Measurements from ENCODE around the gene BCL6. TPM values are rescaled to one million over a fixed set of nuclear protein-coding genes. Genes with fewer than 3 reads are reported as not detected.

The BCL6 gene
- total RNA-seq, 1 experiment from 2014 or later: 21.5 TPM

DNA sequence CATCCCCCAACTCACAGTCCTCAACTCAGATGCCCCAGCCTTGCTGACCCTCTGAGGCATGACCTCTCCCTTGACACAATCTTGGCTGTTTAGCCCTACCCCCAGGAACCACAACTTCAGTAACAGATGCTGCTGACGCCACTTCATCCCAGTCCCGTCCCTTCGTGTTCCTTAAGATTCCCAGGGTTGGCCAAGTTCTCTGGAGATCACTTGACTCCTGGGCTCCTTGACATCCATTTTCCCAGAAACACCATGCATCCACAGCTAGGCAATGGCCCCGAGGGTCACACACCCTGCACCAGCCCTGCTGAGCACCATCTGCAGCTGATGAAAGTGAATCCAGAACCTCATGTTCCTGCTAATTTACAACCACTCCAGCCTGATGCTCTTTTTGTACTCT, 49.8 kb downstream of the BCL6 start:
- intact Hi-C loops (cut with micrococcal nuclease; ENCODE audit: unreplicated experiment) (no loop called here), in situ Hi-C loops (cut with HindIII; ENCODE audit: low pct_unique_long_range_greater_than_20kb, low sequenced_read_pairs) (loop anchor here (25.0 kb wide), 1 partner anchor 383 kb away; no protein-coding TSS in a partner anchor)
- H3K9me3 ChIP-seq (ENCODE audit: control insufficient read depth, insufficient read depth, low read depth, low read length): no peaks in the 10 kb centered on the region
- H3K27ac ChIP-seq (ENCODE audit: low read length): no peak overlapping the region
- CTCF ChIA-PET: no interaction called here
- H3K4me1 ChIP-seq (ENCODE audit: control insufficient read depth, insufficient read depth, low read length): no peaks in the 10 kb centered on the region
- POLR2A ChIA-PET: no interaction called here
- DNase-seq (ENCODE audit: low read depth, low spot score) (no peak), ATAC-seq (no peak)
- no peak overlapping the region for H3K4me3 ChIP-seq (ENCODE audit: low read depth in 2 of 2, low read length in 2 of 2)
- H3K27me3 ChIP-seq (ENCODE audit: control insufficient read depth, insufficient read depth, low read length): peaks cover 5% of the 10 kb centered on the region
- H3K36me3 ChIP-seq (ENCODE audit: control insufficient read depth, insufficient read depth, low read length): no peaks in the 10 kb centered on the region
- TF ChIP-seq, protein P1, sequence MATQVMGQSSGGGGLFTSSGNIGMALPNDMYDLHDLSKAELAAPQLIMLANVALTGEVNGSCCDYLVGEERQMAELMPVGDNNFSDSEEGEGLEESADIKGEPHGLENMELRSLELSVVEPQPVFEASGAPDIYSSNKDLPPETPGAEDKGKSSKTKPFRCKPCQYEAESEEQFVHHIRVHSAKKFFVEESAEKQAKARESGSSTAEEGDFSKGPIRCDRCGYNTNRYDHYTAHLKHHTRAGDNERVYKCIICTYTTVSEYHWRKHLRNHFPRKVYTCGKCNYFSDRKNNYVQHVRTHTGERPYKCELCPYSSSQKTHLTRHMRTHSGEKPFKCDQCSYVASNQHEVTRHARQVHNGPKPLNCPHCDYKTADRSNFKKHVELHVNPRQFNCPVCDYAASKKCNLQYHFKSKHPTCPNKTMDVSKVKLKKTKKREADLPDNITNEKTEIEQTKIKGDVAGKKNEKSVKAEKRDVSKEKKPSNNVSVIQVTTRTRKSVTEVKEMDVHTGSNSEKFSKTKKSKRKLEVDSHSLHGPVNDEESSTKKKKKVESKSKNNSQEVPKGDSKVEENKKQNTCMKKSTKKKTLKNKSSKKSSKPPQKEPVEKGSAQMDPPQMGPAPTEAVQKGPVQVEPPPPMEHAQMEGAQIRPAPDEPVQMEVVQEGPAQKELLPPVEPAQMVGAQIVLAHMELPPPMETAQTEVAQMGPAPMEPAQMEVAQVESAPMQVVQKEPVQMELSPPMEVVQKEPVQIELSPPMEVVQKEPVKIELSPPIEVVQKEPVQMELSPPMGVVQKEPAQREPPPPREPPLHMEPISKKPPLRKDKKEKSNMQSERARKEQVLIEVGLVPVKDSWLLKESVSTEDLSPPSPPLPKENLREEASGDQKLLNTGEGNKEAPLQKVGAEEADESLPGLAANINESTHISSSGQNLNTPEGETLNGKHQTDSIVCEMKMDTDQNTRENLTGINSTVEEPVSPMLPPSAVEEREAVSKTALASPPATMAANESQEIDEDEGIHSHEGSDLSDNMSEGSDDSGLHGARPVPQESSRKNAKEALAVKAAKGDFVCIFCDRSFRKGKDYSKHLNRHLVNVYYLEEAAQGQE (IDR thresholded peaks at IDR 0.05; ENCODE audit: insufficient read depth in 1 of 2, low read depth in 2 of 2, low read length in 1 of 2): no peak
- TF ChIP-seq, protein P2, sequence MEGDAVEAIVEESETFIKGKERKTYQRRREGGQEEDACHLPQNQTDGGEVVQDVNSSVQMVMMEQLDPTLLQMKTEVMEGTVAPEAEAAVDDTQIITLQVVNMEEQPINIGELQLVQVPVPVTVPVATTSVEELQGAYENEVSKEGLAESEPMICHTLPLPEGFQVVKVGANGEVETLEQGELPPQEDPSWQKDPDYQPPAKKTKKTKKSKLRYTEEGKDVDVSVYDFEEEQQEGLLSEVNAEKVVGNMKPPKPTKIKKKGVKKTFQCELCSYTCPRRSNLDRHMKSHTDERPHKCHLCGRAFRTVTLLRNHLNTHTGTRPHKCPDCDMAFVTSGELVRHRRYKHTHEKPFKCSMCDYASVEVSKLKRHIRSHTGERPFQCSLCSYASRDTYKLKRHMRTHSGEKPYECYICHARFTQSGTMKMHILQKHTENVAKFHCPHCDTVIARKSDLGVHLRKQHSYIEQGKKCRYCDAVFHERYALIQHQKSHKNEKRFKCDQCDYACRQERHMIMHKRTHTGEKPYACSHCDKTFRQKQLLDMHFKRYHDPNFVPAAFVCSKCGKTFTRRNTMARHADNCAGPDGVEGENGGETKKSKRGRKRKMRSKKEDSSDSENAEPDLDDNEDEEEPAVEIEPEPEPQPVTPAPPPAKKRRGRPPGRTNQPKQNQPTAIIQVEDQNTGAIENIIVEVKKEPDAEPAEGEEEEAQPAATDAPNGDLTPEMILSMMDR (IDR thresholded peaks at IDR 0.05): no peak
- TF ChIP-seq SIN3A (IDR thresholded peaks at IDR 0.05; ENCODE audit: borderline replicate concordance, insufficient read depth, low read depth, low read length) (no peak), TCF7L2 (IDR thresholded peaks at IDR 0.05; ENCODE audit: low read depth, low read length) (no peak), POLR2AphosphoS5 (IDR thresholded peaks at IDR 0.05; ENCODE audit: low read depth, low read length) (no peak)
- BruUV-seq (replicated peaks): no TSS peak

DNA sequence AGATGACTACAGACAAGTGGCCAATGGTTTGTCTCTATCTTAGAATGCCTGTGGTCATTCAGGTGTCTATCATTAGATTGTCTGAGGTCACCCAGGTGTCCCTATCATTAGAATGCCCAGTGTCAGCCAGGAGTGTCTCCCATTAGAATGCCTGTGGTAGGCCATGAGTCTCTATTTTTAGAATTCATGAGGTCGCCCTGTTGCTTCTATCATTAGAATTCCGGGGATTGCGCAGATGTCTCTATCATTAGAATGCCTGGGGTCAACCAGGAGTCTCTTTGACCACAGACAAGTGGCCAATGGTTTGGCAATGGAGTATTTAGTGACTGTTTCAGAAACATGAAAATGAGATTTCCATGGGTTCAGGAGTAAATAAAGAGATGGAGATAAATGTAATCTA, 50.5 kb downstream of the BCL6 start:
- ATAC-seq: no peak
- H3K27me3 ChIP-seq (ENCODE audit: control insufficient read depth, insufficient read depth, low read length): peaks cover 5% of the 10 kb centered on the region

More for the DNA sequence above, 50.5 kb downstream of the BCL6 start:
- in situ Hi-C loops (cut with HindIII; ENCODE audit: low pct_unique_long_range_greater_than_20kb, low sequenced_read_pairs) (loop anchor here (25.0 kb wide), 1 partner anchor 382 kb away; no protein-coding TSS in a partner anchor), intact Hi-C loops (cut with micrococcal nuclease; ENCODE audit: unreplicated experiment) (no loop called here)
- no peak for TF ChIP-seq SIN3A (IDR thresholded peaks at IDR 0.05; ENCODE audit: borderline replicate concordance, insufficient read depth, low read depth, low read length)
- no peak for TF ChIP-seq POLR2AphosphoS5 (IDR thresholded peaks at IDR 0.05; ENCODE audit: low read depth, low read length)
- TF ChIP-seq TCF7L2 (IDR thresholded peaks at IDR 0.05; ENCODE audit: low read depth, low read length): no peak
- TF ChIP-seq, protein P2 (IDR thresholded peaks at IDR 0.05): no peak
- TF ChIP-seq, protein P1 (IDR thresholded peaks at IDR 0.05; ENCODE audit: insufficient read depth in 1 of 2, low read depth in 2 of 2, low read length in 1 of 2): no peak
- H3K4me1 ChIP-seq (ENCODE audit: control insufficient read depth, insufficient read depth, low read length): no peaks in the 10 kb centered on the region
- no TSS peak for BruUV-seq (replicated peaks)
- H3K27ac ChIP-seq (ENCODE audit: low read length): no peak overlapping the region
- CTCF ChIA-PET: no interaction called here
- H3K36me3 ChIP-seq (ENCODE audit: control insufficient read depth, insufficient read depth, low read length): no peaks in the 10 kb centered on the region
- no peak for DNase-seq (ENCODE audit: low read depth, low spot score)
- POLR2A ChIA-PET: no interaction called here
- H3K4me3 ChIP-seq (ENCODE audit: low read depth in 2 of 2, low read length in 2 of 2): no peak overlapping the region
- H3K9me3 ChIP-seq (ENCODE audit: control insufficient read depth, insufficient read depth, low read depth, low read length): no peaks in the 10 kb centered on the region
